Colon (tissue), 2 donors: ENCODE measurements around the gene RNU1-1.
"Not testable (repeated sequence)": the region's sequence is repeated elsewhere in the genome, so short reads cannot be mapped to it uniquely, and the experiment has no call there.

Experiments used
- FAIRE-seq: peaks from 2 replicates; lab custom pipeline; 2012; peaks lifted over from hg19 to GRCh38; lab: Jason Lieb, UNC
- donor health status: control.
- donor health status: control.

RNU1-1 gene

DNA sequence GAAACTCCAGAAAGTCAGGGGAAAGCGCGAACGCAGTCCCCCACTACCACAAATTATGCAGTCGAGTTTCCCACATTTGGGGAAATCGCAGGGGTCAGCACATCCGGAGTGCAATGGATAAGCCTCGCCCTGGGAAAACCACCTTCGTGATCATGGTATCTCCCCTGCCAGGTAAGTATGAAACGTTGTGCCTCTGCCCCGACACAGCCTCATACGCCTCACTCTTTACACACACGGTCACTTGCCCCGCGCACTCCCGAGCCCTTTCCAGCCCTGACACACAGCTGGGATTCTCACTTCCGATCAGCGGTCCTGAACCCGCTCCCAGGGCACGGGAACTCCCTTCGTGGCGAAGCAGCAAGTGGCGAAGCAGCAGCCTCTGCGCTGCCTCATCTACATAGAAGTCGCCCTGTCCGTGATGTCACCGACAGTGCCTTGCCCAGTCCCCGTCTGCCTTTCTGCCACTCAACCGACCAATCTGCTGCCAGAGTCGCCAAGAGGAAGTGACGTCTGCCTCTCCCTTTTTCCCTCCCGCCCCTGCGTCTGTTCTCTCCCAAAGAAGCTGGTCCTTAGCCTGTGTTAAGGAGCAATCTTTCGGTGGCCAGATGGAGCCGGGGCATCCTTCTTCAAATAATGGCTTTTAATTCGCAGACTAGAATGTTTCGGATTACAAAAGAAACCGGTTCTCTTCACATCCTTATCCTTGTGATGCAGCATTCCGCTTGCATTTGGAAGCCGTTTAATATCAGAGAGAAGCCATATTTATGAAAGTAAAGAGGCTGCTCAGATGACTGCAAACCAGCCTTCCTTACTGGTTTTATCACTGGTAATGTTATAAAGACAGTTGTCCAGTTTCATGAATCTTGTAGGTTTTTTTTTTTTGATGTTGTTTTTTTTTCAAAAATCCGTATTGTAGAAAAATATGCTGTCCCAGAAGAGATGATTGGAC, at the start of gene RNU1-1:
TSS of gene RNU1-1 (minus strand) at position 179 of the 949 bp plus-strand sequence.
- peak; percentile 90 for FAIRE-seq

GRCh38 chr1:16561035-16561434, 47.0 kb upstream of the RNU1-1 start:
- FAIRE-seq: not testable (repeated sequence)

- FAIRE-seq: not testable (repeated sequence)
Observed at GRCh38 chr1:16560498-16560897, 46.4 kb upstream of the RNU1-1 start.

GRCh38 chr1:16559688-16560087, 45.6 kb upstream of the RNU1-1 start:
- FAIRE-seq: not testable (repeated sequence)

DNA sequence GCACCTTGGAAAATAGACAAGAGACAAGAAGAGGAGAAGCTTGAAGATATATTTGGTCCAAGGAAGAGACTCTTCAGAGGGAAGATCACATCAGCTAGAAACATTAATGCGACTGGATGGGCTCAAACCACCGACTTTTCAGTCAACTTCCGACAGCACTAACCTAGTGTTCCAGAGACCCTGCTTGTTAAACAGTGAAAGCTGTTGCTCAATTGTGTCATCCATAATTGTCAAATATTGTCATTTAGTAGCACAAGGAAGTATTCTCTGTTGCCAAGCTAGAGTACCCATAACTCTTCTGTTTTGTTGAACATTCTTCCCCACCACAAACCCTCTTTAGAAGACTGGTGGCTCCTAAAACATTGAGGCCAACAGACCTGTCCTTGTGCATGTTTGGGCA, 42.9 kb upstream of the RNU1-1 start:
- not testable (repeated sequence) for FAIRE-seq

DNA sequence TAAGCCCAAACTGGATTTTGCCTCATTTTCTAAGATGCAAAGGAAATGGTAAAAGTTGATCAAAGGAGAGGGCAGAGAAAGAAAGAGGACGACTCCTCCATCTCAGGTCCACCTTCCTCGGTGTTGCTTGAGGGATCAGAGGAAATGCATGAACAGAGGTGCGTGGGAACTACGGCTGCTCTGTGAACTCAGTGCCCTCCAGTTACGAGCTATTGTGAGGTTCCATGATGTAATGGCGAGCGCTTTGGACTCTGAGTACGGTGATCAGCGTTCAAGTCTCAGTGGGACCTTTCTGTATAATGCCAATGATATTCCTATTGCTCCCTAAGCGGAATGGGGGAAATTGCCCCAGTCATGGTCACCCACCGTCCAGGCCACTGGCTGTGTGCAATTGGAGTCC, 39.2 kb upstream of the RNU1-1 start:
- not testable (repeated sequence) for FAIRE-seq

GRCh38 chr1:16550212-16550918, 36.3 kb upstream of the RNU1-1 start:
- FAIRE-seq: not testable (repeated sequence)

DNA sequence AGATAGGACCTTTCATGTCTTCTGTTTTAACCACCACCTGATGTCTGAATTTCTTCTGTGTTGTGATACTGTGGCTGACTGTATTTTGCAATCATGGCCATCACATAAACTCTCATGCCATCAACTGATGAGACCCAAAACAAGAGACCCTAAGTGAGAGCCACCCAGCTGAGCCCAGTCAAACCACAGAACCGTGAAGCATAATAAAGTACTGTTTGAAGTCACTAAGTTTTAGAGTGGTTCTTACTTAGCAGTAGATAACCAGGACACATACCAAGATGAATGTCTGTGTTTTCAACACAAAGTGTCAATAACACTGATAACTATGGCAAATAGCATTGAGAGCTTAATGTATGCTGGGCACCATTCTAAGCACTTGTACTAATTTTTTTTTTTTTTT, 35.5 kb upstream of the RNU1-1 start:
- not testable (repeated sequence) for FAIRE-seq

GRCh38 chr1:16547502-16548241, 33.6 kb upstream of the RNU1-1 start:
- not testable (repeated sequence) for FAIRE-seq

GRCh38 chr1:16545682-16546095, 31.6 kb upstream of the RNU1-1 start:
- not testable (repeated sequence) for FAIRE-seq

DNA sequence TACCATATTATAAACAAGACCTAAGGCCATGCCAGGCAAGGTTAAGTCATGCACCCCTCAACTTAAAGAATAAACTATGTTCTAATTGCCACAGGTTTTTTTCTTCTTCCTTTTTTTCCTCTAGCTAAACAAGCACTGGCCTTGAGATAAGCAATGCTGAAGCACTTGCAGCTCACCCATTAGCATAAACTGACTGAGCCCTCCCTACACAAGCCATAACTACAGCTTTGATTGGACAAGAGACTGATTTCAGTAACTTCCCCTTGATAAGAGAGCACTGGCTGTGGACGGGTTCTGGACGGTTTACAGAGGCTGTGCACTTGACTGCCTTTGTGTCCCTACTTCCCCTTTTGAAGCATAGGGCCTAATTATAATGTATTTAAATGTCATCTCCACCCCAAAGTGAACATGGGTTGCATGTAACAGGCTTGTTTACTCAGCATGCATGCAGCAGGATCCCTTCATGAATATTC, 26.4 kb upstream of the RNU1-1 start:
- FAIRE-seq: peak; percentile 82

GRCh38 chr1:16537528-16537927, 23.4 kb upstream of the RNU1-1 start:
- FAIRE-seq: not testable (repeated sequence)

GRCh38 chr1:16536796-16537195, 22.7 kb upstream of the RNU1-1 start:
- FAIRE-seq: not testable (repeated sequence)

DNA sequence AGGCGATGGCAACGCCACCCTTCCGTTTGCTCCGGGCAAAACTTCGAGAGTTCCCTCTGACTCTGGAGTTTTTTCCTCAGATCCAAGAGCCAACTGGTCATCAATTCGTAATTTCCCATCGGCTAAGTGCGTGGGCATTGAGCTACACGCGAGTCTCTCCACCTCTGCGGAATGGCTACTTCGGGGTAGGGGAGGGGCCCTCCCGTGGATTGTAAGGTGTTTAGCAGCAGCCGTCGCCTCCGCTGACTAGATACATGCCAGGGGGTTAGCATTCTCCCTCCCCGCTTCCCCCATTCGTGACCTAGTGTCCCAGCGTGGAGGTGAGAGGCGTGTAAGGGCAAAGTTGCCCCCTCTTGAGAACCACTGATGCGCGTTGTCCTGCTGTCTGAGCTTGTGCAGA, 21.8 kb upstream of the RNU1-1 start:
- FAIRE-seq: not testable (repeated sequence)

GRCh38 chr1:16535487-16535886, 21.4 kb upstream of the RNU1-1 start:
- FAIRE-seq: not testable (repeated sequence)

DNA sequence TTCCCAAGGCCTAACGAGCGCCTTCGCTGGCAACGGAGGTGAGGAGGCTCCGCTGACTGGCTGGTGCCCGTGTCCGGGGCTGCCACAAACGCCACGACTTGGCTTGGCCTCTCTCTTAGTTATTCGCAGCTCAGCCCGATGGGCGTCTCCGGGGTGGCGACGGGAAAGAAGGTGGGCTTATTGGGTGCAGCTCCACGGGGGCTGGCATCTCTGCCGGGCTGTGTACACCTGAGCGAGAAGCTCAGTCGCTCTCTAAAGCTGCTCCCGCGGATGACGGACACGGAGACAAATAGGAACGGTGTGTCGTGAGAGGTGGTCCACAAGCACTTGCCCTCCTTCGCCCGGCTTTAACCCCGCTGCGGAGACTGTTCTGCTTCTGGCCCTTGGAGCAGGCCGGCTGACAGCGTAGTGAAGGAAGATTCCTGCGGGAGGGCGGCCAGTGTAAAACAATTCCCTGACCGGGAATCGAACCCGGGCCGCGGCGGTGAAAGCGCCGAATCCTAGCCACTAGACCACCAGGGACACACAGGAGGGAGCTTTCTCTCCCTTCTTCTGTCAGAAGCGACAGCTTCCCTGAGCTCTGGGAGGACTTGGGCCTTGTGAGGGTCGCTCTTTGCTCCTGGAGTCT, 20.9 kb upstream of the RNU1-1 start:
- not testable (repeated sequence) for FAIRE-seq

- not testable (repeated sequence) for FAIRE-seq
Observed at GRCh38 chr1:16534239-16534828, 20.2 kb upstream of the RNU1-1 start.

DNA sequence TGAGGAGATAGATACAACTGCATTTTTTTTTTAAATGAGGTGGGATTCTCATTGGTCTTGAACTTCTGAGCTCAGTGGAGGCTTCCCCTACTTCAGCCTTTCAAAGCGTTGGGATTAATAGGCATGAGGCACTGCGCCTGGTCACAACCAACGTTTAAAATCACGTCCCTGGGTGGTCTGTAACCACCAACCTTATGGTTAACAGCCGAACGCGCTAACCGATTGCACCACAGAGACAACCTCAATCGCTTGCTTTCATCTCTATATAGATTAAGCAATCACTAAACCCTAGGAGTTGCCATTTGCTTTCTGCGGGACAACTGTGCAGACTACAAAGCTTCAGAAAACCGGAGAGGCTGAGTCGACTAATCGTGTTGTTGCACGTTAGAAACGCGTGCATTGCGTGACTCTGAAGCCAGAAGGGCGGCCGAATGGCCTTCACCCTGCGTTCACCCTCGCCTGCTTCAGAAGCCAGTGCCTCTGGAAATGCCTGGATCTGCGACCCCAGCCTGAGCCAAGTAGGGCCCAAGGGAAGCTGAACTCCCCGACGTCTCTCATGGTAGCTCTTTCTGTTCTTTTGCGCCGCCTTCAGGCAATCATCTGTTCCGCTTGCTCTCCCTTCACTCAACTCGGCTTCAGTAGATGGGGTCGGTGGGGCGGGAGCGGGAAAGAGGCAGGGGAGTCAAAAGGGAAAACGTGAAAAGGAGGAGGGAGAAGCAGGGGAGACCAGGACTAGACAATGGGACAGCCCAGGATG, 18.3 kb upstream of the RNU1-1 start:
- not testable (repeated sequence) for FAIRE-seq

- FAIRE-seq: not testable (repeated sequence)
Observed at GRCh38 chr1:16528338-16528737, 14.3 kb upstream of the RNU1-1 start.

DNA sequence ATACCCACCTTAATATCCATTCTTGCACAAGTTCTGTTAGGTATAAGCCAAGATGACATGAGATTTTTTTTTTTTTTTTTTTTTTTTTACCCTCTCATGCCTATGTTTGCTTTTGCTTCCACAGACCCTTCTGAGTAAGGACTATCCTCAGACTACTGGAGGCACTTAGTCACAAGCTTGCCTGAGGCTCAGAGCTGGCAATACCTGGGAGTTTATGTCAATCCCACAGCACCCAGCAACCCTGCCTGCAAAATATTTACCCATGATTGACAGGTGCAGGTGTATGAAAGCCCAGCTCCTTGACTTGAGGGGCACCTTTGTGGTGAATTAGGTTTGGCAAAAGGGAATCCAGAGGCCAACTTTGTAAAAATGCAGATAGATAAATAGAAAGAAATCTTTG, 11.7 kb upstream of the RNU1-1 start:
- FAIRE-seq: not testable (repeated sequence)
